ENCODE measurements around the gene ENTPD1.
"Not testable (repeated sequence)": the region's sequence is repeated elsewhere in the genome, so short reads cannot be mapped to it uniquely, and the experiment has no call there.

The ENTPD1 gene

DNA sequence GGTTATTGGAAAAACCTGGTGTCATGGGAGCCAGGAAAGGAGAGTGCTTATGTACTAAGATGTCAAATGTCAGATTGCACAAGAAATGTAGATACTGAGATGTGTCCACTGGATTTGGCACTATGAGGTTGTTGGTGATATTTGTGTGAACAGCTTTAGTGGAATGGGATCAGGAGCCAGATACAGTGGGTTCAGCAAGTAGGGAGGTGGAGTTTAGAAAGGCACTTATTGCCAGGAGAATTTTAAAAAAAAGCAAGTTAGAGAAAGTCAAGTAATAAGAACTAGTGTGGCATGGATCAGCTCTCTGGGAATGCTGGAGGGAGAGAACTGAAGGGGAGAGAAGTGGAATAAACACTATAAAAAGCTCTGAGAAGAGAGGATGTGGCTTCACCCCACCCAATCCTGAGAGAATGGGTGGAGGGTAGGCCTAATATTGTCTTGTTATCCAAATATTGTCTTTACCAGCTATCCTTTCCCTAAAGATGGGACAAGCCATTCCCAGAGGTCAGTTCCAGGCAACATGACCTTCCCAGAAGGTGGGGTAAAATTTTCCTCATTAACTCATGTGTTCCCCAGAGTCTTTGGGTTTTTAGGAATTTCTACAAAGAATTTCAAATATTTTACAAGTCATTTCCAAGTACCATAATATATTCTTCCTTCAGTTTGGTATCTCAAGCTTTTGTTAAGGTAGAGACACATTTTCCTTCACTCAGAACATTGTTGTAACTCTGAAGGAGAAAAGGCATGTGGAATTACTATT, 42.3 kb downstream of the ENTPD1 start:
- CTCF ChIA-PET, result interaction anchor here (0.8 to 5.7 kb wide), 6 partner anchors 9 to 105 kb away, joined by 3 to 36 read pairs (median 4); partner anchors contain the start of gene TCTN3
- POLR2A ChIA-PET, result interaction anchor here (0.6 kb wide), 1 partner anchor 720 kb away, joined by 3 read pairs; no protein-coding TSS in a partner anchor
- no peak for DNase-seq (ENCODE audit: extremely low spot score)

GRCh38 chr10:95800286-95800685, 44.3 kb downstream of the ENTPD1 start:
- POLR2A ChIA-PET; DNase-seq (ENCODE audit: extremely low spot score): not testable (repeated sequence)
- CTCF ChIA-PET, result interaction anchor here (0.7 to 1.9 kb wide), 3 partner anchors 18 to 106 kb away, joined by 3 to 6 read pairs (median 5); partner anchors contain the start of gene TCTN3

More for the DNA sequence above, 42.3 kb downstream of the ENTPD1 start:
- TF ChIP-seq, protein P1, sequence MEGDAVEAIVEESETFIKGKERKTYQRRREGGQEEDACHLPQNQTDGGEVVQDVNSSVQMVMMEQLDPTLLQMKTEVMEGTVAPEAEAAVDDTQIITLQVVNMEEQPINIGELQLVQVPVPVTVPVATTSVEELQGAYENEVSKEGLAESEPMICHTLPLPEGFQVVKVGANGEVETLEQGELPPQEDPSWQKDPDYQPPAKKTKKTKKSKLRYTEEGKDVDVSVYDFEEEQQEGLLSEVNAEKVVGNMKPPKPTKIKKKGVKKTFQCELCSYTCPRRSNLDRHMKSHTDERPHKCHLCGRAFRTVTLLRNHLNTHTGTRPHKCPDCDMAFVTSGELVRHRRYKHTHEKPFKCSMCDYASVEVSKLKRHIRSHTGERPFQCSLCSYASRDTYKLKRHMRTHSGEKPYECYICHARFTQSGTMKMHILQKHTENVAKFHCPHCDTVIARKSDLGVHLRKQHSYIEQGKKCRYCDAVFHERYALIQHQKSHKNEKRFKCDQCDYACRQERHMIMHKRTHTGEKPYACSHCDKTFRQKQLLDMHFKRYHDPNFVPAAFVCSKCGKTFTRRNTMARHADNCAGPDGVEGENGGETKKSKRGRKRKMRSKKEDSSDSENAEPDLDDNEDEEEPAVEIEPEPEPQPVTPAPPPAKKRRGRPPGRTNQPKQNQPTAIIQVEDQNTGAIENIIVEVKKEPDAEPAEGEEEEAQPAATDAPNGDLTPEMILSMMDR (IDR thresholded peaks at IDR 0.05; ENCODE audit: control extremely low read depth, extremely low read depth, low read depth, missing control alignments), result no peak

DNA sequence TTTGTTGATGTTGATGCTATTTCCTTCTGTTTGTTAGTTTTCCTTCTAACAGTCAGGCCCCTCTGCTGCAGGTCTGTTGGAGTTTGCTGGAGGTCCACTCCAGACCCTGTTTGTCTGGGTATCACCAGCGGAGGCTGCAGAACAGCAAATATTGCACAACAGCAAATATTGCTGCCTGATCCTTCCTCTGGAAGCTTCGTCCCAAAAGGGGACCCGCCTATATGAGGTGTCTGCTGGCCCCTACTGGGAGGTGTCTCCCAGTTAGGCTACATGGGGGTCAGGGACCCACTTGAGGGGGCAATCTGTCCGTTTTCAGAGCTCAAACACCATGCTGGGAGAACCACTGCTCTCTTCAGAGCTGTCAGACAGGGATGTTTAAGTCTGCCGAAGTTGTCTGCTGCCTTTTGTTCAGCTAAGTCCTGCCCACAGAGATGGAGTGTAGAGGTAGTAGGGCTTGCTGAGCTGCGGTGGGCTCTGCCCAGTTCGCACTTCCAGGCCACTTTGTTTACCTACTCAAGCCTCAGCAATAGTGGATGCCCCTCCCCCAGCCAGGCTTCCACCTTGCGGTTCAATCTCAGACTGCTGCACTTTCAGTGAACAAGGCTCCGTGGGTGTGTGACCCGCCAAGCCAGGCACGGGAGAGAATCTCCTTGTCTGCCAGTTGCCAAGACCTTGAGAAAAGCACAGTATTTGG, 50.9 kb downstream of the ENTPD1 start:
- ChIA-PET POLR2A (interaction anchor here (0.5 kb wide), 1 partner anchor 15 kb away, joined by 5 read pairs; no protein-coding TSS in a partner anchor), CTCF (interaction anchor here (1.0 to 3.0 kb wide), 10 partner anchors 9 to 113 kb away, joined by 3 to 18 read pairs (median 4); partner anchors contain the start of gene TCTN3)
- not testable (repeated sequence) for DNase-seq (ENCODE audit: extremely low spot score)

DNA sequence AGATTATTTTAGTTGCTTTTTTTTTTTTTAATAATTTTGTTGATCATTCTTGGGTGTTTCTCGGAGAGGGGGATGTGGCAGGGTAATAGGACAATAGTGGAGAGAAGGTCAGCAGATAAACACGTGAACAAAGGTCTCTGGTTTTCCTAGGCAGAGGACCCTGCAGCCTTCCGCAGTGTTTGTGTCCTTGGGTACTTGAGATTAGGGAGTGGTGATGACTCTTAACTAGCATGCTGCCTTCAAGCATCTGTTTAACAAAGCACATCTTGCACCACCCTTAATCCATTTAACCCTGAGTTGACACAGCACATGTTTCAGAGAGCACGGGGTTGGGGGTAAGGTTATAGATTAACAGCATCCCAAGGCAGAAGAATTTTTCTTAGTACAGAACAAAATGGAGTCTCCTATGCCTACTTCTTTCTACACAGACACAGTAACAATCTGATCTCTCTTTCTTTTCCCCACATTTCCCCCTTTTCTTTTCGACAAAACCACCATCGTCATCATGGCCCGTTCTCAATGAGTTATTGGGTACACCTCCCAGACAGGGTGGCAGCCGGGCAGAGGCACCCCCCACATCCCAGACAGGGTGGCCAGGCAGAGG, 52.8 kb downstream of the ENTPD1 start:
- DNase-seq (ENCODE audit: extremely low spot score); POLR2A ChIA-PET: not testable (repeated sequence)
- CTCF ChIA-PET, result interaction anchor here (2.8 kb wide), 1 partner anchor 14 kb away, joined by 6 read pairs; no protein-coding TSS in a partner anchor

DNA sequence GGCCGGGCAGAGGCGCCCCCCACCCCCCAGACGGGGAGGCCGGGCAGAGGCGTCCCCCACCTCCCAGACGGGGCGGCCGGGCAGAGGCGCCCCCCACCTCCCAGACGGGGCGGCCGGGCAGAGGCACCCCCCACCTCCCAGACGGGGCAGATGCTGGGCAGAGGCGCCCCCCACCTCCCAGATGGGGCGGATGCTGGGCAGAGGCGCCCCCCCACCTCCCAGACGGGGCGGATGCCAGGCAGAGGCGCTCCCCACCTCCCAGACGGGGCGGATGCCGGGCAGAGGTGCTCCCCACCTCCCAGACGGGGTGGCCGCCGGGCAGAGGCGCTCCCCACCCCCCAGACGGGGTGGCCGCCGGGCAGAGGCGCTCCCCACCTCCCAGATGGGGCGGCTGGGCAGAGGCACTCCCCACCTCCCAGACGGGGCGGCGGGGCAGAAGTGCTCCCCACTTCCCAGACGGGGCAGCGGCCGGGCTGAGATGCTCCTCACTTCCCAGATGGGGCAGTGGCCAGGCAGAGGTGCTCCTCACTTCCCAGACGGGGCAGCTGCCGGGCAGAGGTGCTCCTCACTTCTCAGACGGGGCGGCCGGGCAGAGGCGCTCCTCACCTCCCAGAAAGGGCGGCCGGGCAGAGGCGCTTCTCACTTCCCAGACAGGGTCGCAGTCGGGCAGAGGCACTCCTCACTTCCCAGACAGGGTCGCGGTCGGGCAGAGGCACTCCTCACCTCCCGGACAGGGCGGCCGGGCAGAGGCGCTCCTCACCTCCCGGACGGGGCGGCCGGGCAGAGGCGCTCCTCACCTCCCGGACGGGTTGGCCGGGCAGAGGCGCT, 53.6 kb downstream of the ENTPD1 start:
- no peak for DNase-seq (ENCODE audit: extremely low spot score)
- TF ChIP-seq, protein P1 (IDR thresholded peaks at IDR 0.05; ENCODE audit: control extremely low read depth, extremely low read depth, low read depth, missing control alignments), result no peak
- CTCF ChIA-PET, result no interaction called here
- POLR2A ChIA-PET, result no interaction called here

DNA sequence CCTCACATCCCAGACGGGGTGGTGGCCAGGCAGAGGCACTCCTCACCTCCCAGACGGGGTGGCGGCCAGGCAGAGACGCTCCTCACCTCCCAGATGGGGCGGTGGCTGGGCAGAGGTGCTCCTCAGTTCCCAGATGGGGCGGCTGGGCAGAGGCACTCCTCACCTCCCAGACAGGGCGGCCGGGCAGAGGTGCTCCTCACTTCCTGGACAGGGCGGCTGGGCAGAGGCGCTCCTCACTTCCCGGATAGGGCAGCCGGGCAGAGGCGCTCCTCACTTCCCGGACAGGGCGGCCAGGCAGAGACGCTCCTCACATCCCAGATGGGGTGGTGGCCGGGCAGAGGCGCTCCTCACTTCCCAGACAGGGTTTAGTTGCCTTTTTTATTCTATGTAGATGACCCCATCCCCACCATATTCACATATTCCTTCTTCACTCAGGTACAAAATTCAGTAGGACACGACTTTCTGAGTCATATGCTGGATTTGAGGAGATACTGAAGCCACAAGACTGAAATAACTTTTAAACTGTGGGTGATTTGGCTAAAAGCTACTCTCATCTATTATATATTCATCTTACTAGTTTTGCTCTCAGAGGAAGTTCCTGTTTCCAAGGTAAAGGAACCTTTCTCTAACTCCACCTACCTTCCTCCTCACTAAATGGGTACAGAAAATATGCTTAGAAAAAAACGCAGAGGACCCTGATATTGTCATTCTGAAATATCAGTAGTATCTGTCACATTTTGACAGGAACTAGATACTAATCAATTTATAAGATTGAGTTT, 54.4 kb downstream of the ENTPD1 start:
- CTCF ChIA-PET, result interaction anchor here (0.9 to 1.7 kb wide), 6 partner anchors 9 to 117 kb away, joined by 3 to 8 read pairs (median 3); partner anchors contain the start of gene TCTN3
- no peak for DNase-seq (ENCODE audit: extremely low spot score)
- TF ChIP-seq, protein P1 (IDR thresholded peaks at IDR 0.05; ENCODE audit: control extremely low read depth, extremely low read depth, low read depth, missing control alignments), result no peak
- POLR2A ChIA-PET, result interaction anchor here (1.4 kb wide), 1 partner anchor 14 kb away, joined by 4 read pairs; no protein-coding TSS in a partner anchor

GRCh38 chr10:95813054-95813685, 57.2 kb downstream of the ENTPD1 start:
- CTCF ChIA-PET, result interaction anchor here (0.8 to 10.3 kb wide), 6 partner anchors 9 to 119 kb away, joined by 3 to 71 read pairs (median 3); partner anchors contain the start of gene TCTN3
- DNase-seq (ENCODE audit: extremely low spot score), result no peak
- TF ChIP-seq, protein P1 (IDR thresholded peaks at IDR 0.05; ENCODE audit: control extremely low read depth, extremely low read depth, low read depth, missing control alignments), result no peak
- POLR2A ChIA-PET, result no interaction called here

Measured in GM10248 (cell line).